HG02678 (cell line): ENCODE data around the gene MYO10.

Experiments
- ATAC-seq: cut with Tn5 transposase; IDR thresholded peaks from one replicate; pipeline ENCODE4 v1.9.1; 2021; ENCODE audit warnings: mild to moderate bottlenecking, moderate library complexity; ENCODE audit not compliant: unreplicated experiment

Gene MYO10

GRCh38 chr5:16944816-16945562 is 8.9 kb upstream of the MYO10 start:
- ATAC-seq, result no peak

DNA sequence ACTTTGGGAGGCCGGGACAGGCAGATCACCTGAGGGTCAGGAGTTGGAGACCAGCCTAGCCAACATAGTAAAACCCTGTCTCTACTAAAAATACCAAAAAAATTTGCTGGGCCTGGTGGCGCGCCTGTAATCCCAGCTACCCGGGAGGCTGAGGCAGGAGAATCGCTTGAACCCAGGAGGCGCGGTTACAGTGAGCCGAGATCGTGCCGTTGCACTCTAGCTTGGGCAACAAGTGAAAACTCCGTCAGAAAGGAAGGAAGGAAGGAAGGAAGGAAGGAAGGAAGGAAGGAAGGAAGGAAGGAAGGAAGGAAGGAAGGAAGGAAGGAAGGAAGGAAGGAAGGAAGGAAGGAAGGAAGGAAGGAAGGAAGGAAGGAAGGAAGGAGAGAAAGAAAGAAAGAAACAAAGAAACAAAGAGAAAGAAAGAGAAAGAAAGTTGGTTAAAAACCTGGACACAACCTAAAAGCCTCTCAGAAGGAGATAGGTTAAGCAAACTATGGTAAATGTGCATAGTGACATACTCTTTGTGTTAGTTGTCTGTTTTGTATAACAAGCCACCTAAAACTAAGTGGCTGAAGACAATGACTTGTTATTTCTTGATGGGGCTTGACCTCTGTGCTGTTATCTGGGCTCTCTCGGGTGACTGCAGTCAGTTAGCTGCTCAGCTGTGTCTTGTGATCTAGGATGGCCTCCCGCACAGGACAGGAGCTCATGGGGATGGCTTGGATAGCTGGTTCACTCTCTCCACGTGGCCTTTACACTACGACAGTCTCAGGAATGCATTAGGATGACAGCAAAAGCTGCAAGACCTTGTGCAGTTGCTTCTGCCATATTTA is 8.0 kb upstream of the MYO10 start:
- no peak for ATAC-seq

DNA sequence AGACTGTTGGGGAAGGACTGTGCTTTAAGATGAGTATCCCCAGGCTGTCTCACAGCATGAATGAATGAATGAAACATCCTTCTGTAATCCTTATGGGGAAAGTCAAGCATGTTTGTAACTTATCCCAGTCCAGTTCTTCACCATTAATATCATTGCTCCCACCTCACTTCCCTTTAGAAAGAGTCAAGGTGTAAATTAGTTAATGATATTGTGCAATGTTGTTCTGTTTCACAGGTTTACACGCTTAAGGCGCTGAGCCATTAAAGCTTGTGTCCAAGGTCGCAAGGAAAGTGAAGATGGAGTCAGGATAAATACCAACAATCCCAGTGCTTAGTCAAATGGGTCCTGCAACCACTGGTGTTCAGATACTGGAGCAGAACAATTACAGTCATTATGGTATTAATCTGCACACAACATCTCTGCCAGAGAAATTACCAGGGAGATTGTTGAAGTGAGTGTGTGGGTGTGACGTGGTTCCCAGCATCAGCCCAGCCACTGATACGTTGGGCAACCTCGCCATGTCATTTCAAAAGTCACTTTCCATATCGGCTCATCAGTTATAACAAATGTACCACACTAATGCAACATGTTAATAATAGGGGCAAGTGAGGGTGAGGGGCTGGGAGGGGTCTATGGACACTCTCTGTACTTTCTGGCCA is 1.5 kb upstream of the MYO10 start:
- no peak for ATAC-seq

GRCh38 chr5:16936989-16937438 is 926 bp upstream of the MYO10 start:
- ATAC-seq, result no peak

- peak; percentile 45 for ATAC-seq
Measured at GRCh38 chr5:16935231-16936149, 598 bp downstream of the MYO10 start.

- no peak for ATAC-seq
Measured at GRCh38 chr5:16934677-16935153, 1.4 kb downstream of the MYO10 start.

DNA sequence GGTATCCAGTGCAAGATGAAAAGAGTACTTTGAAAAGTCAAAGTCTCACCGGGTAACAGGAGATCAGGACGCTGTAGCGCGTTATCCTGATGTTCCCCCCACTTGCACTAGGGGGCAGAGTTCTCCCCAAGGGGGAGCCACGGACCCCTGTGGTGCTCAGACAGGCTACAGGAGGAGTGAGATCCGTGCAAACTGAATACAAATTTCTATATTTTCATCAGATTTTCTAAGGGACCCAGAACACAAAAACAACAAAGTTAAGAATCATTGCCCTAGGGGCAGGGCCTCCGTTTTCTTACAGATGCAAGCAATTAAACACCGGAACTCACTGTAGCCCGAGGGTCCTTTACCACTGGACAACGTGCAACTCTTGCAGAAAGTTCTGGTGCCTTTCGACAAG is 2.0 kb downstream of the MYO10 start:
- ATAC-seq, result peak; percentile 63

DNA sequence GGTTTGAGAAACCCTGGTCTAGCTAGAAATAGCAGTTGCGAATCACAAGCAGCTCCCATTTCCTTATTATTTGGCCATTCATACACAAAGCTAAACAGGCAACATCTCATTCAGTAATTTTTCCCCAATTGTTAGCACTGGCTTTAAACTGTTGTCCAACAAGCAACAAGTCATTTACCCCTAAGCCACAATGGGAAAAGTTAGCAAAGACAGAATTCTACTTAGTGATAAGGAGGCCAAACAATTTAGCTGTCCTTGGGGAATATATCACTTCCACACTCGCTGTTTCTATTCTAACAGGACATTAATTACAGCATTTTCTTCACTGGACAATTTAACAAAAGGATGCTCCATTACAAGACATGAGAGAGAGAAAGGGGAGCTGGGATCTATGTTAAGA is 2.8 kb downstream of the MYO10 start:
- ATAC-seq, result no peak

GRCh38 chr5:16932401-16932800 is 3.7 kb downstream of the MYO10 start:
- no peak for ATAC-seq

- no peak for ATAC-seq
Measured at GRCh38 chr5:16931334-16932110, 4.6 kb downstream of the MYO10 start.

DNA sequence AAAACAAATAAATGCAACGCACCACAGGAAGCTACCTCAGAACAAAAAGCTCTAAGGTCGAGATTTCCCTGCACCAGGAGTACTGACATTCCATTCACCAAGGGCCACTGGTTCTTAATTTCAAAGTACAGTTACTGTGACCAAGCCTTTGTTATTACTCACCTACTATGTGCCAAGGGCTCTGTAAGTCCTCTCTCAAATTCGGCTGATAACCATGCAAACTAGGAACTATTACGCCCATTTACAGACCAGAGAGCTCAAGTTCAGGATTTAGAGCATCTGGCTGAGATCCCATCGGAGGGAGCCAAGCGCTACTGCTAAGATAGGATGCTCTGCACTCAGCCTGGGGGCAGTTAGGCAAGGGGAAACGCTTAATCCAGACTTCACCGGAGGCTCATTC is 5.6 kb downstream of the MYO10 start:
- ATAC-seq, result no peak

GRCh38 chr5:16929831-16930230 is 6.3 kb downstream of the MYO10 start:
- no peak for ATAC-seq

DNA sequence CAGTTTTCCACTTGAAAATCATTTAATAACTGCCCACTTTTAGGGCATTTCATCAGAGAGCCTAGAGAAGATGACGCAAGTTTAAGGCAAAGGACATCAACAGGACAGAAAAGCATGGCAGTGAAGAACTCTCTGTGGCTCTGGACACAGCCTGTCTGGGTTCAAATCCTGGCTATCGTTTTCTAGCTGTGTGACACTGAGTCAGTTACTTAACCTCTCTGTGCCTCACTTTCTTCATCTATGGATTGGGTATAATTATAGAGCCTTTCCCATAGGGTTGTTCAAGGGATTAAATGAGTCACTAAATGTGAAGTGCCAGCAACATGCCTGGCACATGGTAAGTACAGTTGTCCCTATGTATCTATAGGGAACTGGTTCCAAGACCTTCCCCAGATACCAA is 6.7 kb downstream of the MYO10 start:
- ATAC-seq, result no peak

DNA sequence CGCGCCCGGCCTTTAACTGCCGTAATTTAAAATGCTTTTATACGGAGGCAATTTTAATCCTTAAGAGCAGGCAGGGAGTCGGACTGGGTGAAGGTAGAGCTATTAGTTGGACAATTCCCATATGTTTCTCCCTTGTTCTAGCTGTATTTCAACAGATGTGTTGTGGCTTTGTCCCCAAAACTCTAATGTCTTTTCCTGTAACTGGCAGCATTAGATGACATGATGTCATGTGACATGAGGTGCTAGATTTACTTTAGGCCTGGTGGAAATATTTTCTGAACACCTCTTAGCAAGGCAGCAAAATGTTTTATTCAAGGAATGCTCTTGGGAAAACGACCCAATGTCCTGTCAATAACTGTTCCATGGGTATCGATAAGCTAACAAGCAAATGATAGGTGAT is 8.5 kb downstream of the MYO10 start:
- ATAC-seq, result no peak

DNA sequence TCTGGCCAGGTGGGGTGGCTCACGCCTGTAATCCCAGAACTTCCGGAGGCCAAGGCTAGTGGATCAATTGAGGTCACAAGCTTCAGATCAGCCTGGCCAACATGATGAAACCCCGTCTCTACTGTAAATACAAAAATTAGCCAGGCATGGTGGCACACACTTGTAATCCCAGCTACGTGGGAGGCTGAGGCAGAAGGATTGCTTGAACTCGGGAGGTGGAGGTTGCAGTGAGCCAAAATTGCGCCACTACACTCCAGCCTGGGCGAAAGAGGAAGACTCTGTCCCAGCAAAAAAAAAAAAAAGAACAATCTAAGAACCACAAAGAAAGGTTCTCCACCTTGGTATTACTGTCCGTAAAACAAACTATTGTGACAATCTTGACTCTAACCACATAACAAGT is 9.7 kb downstream of the MYO10 start:
- ATAC-seq, result no peak

DNA sequence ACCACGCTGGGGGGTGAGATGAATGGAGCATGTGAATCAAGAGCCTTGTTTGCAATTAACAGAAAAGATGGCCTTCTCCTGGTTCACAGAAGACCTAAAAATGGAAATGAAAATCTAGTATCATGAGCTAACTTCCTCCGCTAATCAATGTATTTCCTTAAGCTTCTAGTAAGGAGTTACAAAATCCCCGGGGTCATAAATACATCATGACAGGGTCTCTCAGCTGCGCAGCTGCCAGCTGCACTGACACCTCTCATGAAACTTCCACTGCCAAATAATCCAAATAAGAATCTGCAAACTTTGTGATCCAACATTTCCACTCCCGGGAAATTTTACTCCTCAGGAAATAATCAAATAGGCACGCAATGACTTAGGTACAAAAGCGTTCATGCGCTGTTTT is 11.9 kb downstream of the MYO10 start:
- no peak for ATAC-seq

GRCh38 chr5:16922430-16922829 is 13.7 kb downstream of the MYO10 start:
- ATAC-seq, result no peak

DNA sequence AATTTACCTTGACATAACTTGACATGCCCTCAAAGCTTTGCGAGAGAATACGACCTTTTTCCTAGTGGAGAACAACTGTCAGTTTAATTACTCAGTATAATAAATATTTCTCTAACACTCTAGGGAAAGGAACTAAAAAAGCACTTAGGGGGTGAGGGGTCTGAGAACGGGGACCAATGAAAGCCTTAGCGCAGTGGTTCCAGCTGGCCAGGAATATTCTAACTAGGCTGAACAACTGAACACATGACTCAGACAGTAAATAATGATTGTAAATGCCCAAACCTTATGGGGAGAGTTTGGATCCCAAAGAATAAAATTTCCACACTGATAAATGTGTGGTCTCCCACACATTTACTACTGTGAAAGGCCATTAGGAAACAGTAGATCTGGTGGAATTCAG is 14.9 kb downstream of the MYO10 start:
- no peak for ATAC-seq

- no peak for ATAC-seq
Measured at GRCh38 chr5:16920109-16920816, 15.8 kb downstream of the MYO10 start.
